ENCODE results near the gene MT1E. TPM values are rescaled to one million over a fixed set of nuclear protein-coding genes. Genes with fewer than 3 reads are reported as not detected.

The MT1E gene
- total RNA-seq, 1 experiment from 2014 or later = 25.9 TPM

DNA sequence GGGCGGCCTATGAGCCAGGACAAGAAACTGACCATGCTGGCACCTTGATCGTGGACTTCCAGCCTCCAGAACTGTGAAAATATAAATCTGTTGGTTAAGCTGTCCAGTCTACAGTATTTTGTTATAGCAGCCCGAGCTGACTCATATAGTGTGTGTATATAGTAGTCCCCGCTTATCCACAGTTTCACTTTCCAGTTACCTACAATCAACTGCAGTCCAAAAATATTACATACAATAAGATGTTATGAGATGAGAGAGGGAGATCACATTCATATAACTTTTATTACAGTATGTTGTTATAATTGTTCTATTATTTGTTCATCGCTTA is 31.3 kb upstream of the MT1E start:
- Mint-ChIP-seq H3K4me3 (no peak overlapping the region), H3K9me3 (peaks cover 0 to 3% of the 10 kb centered on the region in 2 experiments; a peak in 1 of 5 replicates), H3K27ac (no peak overlapping the region), H3K4me1 (peaks cover 3 to 9% of the 10 kb centered on the region in 2 experiments; a peak in 3 of 4 replicates), H3K36me3 (ENCODE audit: insufficient read depth in 1 of 3, low read depth in 3 of 3) (no peaks in the 10 kb centered on the region), H3K27me3 (ENCODE audit: low read depth) (peaks cover 59% of the 10 kb centered on the region)
- no peak overlapping the region for H3T11ph ChIP-seq (ENCODE audit: low read length)
- H3K18ac ChIP-seq (ENCODE audit: insufficient read length, low read depth, low read length) = no peak overlapping the region
- H3K27ac ChIP-seq (ENCODE audit: insufficient read length, low read depth, low read length) = no peak overlapping the region
- H3K27me3 ChIP-seq (ENCODE audit: insufficient read depth, low read length) = peaks cover 19% of the 10 kb centered on the region; the same call in 1 of the 2 replicates
- H2BK12ac ChIP-seq (ENCODE audit: insufficient read length, low read depth, low read length) = no peak overlapping the region
- H3K56ac ChIP-seq (ENCODE audit: insufficient read length, low read depth, low read length) = no peak overlapping the region
- no peak overlapping the region for H4K91ac ChIP-seq (ENCODE audit: insufficient read length, low read depth, low read length)
- no peak overlapping the region for H2BK15ac ChIP-seq (ENCODE audit: low read depth, low read length)
- H3K79me2 ChIP-seq (ENCODE audit: insufficient read depth, low read length) = no peaks in the 10 kb centered on the region
- H3K9ac ChIP-seq (ENCODE audit: extremely low read depth, insufficient read length, low read length) = no peak overlapping the region
- no CpG with 5 or more reads among the region's 5 CpGs for WGBS (ENCODE audit: extremely low coverage, insufficient read length, low lambda C conversion rate)
- H3K23me2 ChIP-seq (ENCODE audit: insufficient read length, low read depth, low read length, poor library complexity, severe bottlenecking) = peaks cover 3% of the 10 kb centered on the region
- H2AK5ac ChIP-seq (ENCODE audit: insufficient read length, low read length) = no peak overlapping the region
- H2AFZ ChIP-seq (ENCODE audit: low read length) = no peak overlapping the region
- H4K8ac ChIP-seq (replicated peaks; ENCODE audit: insufficient read length, low read depth, low read length) = no peak overlapping the region
- H3K4ac ChIP-seq (ENCODE audit: low read depth, low read length) = no peak overlapping the region
- H4K20me1 ChIP-seq (ENCODE audit: control insufficient read depth, insufficient read depth, insufficient read length) = peaks cover 3% of the 10 kb centered on the region
- DNase-seq = no peak
- H3K4me1 ChIP-seq (ENCODE audit: insufficient read depth, low read length) = no peaks in the 10 kb centered on the region
- no peak overlapping the region for H2BK5ac ChIP-seq (ENCODE audit: insufficient read length, low read length)
- TF ChIP-seq, protein P1, sequence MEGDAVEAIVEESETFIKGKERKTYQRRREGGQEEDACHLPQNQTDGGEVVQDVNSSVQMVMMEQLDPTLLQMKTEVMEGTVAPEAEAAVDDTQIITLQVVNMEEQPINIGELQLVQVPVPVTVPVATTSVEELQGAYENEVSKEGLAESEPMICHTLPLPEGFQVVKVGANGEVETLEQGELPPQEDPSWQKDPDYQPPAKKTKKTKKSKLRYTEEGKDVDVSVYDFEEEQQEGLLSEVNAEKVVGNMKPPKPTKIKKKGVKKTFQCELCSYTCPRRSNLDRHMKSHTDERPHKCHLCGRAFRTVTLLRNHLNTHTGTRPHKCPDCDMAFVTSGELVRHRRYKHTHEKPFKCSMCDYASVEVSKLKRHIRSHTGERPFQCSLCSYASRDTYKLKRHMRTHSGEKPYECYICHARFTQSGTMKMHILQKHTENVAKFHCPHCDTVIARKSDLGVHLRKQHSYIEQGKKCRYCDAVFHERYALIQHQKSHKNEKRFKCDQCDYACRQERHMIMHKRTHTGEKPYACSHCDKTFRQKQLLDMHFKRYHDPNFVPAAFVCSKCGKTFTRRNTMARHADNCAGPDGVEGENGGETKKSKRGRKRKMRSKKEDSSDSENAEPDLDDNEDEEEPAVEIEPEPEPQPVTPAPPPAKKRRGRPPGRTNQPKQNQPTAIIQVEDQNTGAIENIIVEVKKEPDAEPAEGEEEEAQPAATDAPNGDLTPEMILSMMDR (conservative IDR thresholded peaks at IDR 0.05) = no peak
- H3K14ac ChIP-seq (ENCODE audit: insufficient read depth, low read length) = no peak overlapping the region
- H3K79me1 ChIP-seq (ENCODE audit: insufficient read depth, low read depth, low read length, poor library complexity, severe bottlenecking) = no peaks in the 10 kb centered on the region
- no peaks in the 10 kb centered on the region for H3K9me3 ChIP-seq (ENCODE audit: control insufficient read depth, low read depth, low read length)
- H3K4me2 ChIP-seq (ENCODE audit: insufficient read depth, insufficient read length, low read length) = no peak overlapping the region
- no peak overlapping the region for H2BK20ac ChIP-seq (ENCODE audit: low read depth, low read length, poor library complexity, severe bottlenecking)
- no peak overlapping the region for H4K5ac ChIP-seq (ENCODE audit: insufficient read length, low read depth, low read length)
- no peak overlapping the region for H2BK120ac ChIP-seq (ENCODE audit: low read depth, low read length, poor library complexity, severe bottlenecking)
- H3K23ac ChIP-seq (ENCODE audit: insufficient read length, low read depth, low read length) = no peak overlapping the region

All from H9 (cell line).